ENCODE measurements around the gene MYL3. TPM values are rescaled to one million over a fixed set of nuclear protein-coding genes. Genes with fewer than 3 reads are reported as not detected.

The MYL3 gene
- total RNA-seq, 3 donors from 2014 or later = 5.9 to 8.5 (median 6.2) TPM

DNA sequence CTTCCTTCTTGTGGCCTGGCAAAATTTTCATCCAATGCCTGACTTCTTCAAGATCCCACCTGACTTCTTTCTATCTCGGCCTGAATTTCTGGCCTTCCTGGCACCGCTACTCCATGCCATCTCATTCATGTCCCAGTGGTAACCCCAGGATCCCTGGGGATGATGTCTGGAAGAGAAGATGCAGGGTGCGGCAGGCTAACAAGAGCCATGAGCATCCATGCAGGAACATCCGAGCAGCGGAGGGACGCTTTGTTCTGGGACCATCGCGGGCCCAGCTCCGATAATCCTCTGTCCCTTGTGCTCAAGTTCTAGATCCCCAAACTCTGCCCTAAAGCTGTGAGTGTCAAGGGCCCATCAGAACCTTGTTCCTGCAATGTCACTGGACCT, 10.9 kb downstream of the MYL3 start:
- no peaks in the 10 kb centered on the region for H3K4me1 ChIP-seq
- H3K27me3 ChIP-seq = no peaks in the 10 kb centered on the region
- no peaks in the 10 kb centered on the region for H3K9me3 ChIP-seq
- H3K4me3 ChIP-seq = no peak overlapping the region
- no peak overlapping the region for H3K27ac ChIP-seq
- intact Hi-C loops (cut with DNase I; ENCODE audit: low total_unique reads) = no loop called here
- no peaks in the 10 kb centered on the region for H3K36me3 ChIP-seq
- peak in 1 of 2 donors; percentile 20 for DNase-seq (ENCODE audit: low spot score in 2 of 2)
- TF ChIP-seq POLR2A (IDR thresholded peaks at IDR 0.05) (no peak), POLR2AphosphoS5 (IDR thresholded peaks at IDR 0.05) (no peak)
- TF ChIP-seq, protein P1, sequence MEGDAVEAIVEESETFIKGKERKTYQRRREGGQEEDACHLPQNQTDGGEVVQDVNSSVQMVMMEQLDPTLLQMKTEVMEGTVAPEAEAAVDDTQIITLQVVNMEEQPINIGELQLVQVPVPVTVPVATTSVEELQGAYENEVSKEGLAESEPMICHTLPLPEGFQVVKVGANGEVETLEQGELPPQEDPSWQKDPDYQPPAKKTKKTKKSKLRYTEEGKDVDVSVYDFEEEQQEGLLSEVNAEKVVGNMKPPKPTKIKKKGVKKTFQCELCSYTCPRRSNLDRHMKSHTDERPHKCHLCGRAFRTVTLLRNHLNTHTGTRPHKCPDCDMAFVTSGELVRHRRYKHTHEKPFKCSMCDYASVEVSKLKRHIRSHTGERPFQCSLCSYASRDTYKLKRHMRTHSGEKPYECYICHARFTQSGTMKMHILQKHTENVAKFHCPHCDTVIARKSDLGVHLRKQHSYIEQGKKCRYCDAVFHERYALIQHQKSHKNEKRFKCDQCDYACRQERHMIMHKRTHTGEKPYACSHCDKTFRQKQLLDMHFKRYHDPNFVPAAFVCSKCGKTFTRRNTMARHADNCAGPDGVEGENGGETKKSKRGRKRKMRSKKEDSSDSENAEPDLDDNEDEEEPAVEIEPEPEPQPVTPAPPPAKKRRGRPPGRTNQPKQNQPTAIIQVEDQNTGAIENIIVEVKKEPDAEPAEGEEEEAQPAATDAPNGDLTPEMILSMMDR (IDR thresholded peaks at IDR 0.05) = no peak

- H3K27ac ChIP-seq = no peak overlapping the region
- peak in 1 of 2 donors; percentile 30 for DNase-seq (ENCODE audit: low spot score in 2 of 2)
- no peaks in the 10 kb centered on the region for H3K27me3 ChIP-seq
- H3K9me3 ChIP-seq = no peaks in the 10 kb centered on the region
- H3K4me1 ChIP-seq = peaks cover 0 to 2% of the 10 kb centered on the region in 2 donors
- no peak overlapping the region for H3K4me3 ChIP-seq
- TF ChIP-seq, protein P1 (IDR thresholded peaks at IDR 0.05) = no peak
- TF ChIP-seq POLR2A (IDR thresholded peaks at IDR 0.05) (no peak), POLR2AphosphoS5 (IDR thresholded peaks at IDR 0.05) (no peak)
- H3K36me3 ChIP-seq = no peaks in the 10 kb centered on the region
- intact Hi-C loops (cut with DNase I; ENCODE audit: low total_unique reads) = no loop called here
These were observed 11.6 kb downstream of the MYL3 start for GRCh38 chr3:46851364-46852333.

- no peak for DNase-seq (ENCODE audit: low spot score in 2 of 2)
- no peaks in the 10 kb centered on the region for H3K36me3 ChIP-seq
- intact Hi-C loops (cut with DNase I; ENCODE audit: low total_unique reads) = no loop called here
- TF ChIP-seq, protein P1 (IDR thresholded peaks at IDR 0.05) = no peak
- TF ChIP-seq POLR2AphosphoS5 (IDR thresholded peaks at IDR 0.05) = no peak
- TF ChIP-seq POLR2A (IDR thresholded peaks at IDR 0.05) = no peak
- H3K9me3 ChIP-seq = no peaks in the 10 kb centered on the region
- peaks cover 0 to 7% of the 10 kb centered on the region in 2 donors for H3K4me1 ChIP-seq
- H3K4me3 ChIP-seq = no peak overlapping the region
- H3K27ac ChIP-seq = no peak overlapping the region
- H3K27me3 ChIP-seq = no peaks in the 10 kb centered on the region
These were observed 12.8 kb downstream of the MYL3 start for GRCh38 chr3:46850468-46850779.

GRCh38 chr3:46849686-46850467, 13.4 kb downstream of the MYL3 start:
- intact Hi-C loops (cut with DNase I; ENCODE audit: low total_unique reads) = no loop called here
- DNase-seq (ENCODE audit: low spot score in 2 of 2) = peak in 1 of 2 donors; percentile 48
- H3K36me3 ChIP-seq = no peaks in the 10 kb centered on the region

More at GRCh38 chr3:46849686-46850467, 13.4 kb downstream of the MYL3 start:
- Histone ChIP-seq H3K27me3 (no peaks in the 10 kb centered on the region), H3K9me3 (no peaks in the 10 kb centered on the region), H3K4me3 (no peak overlapping the region), H3K27ac (peak overlapping the region in 1 of 2 donors; percentile 19), H3K4me1 (peaks cover 0 to 7% of the 10 kb centered on the region in 2 donors)
- TF ChIP-seq, protein P1 (IDR thresholded peaks at IDR 0.05) = no peak
- no peak for TF ChIP-seq POLR2A (IDR thresholded peaks at IDR 0.05)

Data from breast epithelium (tissue), 4 donors.